GM21423 (cell line): ENCODE data around the gene TAP1.

ENCODE experiments used
- ATAC-seq: cut with Tn5 transposase; IDR thresholded peaks from one replicate; pipeline ENCODE4 v1.9.1; 2021; ENCODE audit warnings: mild to moderate bottlenecking, moderate library complexity; ENCODE audit not compliant: unreplicated experiment

TAP1 gene

DNA sequence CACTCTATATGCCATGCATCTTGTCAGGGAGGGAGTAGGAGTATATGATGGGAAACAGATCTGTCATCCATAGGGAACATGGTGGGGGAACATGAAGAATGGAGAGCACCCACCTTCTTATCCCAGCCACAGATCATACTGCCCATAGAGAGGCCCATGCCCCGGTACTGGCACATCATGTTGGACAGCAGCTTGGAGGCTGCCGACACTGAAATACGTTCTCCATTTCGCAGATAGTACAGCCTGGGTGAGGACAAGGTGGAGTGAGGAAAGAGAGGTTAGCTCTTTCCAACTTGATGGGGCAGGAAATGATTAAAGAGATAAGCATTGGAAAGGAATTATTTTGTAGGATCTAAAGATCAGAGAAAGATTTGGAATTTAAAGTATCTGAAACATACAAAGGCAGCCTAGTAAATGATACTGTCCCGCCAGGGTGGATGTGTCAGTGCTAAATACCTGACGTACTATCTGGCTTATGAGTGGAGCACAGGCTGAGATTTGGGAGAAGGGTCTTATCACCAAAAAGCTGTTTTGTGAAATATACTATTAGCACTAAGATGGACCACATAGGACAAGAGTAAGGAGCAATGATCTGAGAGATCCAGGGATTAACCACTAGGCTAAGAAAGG lies 11.4 kb downstream of the TAP1 start:
- ATAC-seq = no peak

DNA sequence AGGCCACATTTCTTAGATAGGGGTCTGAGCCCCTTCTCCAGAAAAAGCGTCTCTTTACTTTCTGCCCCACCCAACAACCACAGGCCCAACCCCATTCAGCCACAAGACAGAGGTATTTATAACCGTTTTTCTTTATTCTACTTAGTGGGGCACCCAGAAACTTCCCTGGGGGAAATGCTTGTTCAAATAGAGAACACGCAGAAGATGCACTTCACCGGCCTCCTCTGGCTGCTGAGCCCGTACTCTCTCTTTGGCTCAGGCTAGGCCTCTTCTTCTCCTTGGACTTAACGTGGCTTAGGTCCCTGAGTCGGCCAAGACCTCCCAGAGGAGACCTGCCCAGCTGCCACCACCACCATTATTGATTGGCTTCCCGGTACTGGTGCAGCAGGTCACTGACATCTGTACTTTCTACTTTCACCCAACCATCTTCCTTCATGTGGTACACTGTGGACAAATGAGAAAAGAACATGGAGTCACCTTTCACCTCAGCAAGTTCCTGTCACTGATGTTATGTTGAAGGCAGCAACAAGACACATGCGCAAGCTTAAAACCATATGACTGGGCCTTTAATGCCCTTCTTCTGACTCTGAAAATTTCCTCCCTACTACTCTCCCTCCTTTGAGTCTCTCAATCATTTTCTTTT lies 12.8 kb downstream of the TAP1 start:
- ATAC-seq = no peak

DNA sequence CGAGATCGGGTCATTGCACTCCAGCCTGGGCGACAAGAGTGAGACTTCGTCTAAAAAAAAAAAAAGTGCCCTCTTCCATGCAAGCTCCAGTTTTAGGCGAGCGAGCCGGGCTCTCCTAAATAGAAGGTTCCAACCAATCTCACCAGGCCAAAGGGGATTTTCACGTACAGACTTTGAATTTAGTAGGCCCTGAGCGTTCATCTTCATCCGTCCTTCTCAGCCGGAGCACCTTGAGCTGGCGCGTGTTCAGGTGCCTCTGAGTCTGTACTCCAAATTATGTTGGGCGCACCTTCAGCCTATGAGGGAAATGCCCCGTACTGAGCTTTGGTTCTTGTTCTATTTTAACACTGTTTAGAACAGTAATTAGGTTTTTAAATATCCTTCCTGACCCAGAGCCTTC lies 14.1 kb downstream of the TAP1 start:
- ATAC-seq = no peak

DNA sequence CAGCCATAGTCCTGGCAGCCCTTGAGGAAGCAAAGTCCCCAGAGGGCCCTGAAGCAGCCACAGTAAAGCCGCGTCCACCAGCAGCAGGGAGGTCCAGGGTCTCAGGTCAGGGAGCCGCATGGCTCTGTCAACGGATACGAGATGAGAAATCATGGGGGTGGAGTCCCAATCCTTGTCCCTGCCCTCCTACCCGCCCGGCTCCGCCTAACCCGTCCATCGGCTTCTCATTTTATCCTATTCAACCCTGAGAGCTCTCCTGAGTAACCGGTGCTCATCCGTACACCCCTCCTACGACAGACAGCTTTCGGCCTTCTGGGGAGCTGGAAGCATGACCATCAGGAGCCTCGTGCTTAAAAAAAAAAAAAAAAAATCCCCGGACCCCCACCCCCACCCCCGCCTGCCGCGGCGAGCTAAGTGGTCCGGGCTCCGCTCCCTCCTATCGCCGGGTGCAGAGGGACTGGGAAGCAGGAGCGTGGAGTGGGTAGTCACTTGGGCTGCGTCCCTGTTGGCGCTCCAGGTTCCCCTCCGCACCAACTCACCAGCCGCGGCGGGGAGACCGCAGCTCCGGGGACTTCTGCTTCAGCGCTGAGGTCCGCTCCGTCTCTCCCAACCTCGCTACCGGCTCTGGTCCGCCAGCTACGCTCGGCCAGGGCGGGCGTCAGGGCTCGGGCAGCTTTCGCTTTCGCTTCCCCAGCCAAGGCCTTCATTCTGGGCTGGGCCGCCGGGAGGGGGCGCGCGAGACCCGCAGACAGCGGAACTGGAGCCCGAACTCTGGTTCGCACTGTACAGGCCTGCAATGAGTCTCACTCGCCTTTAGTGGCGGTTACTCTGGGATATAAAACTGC lies 15.2 kb downstream of the TAP1 start, which contains the start of gene TAP2:
TSS of gene TAP2 (minus strand) at position 626 of the 845 bp plus-strand sequence. CDS start at position 120, 506 bp downstream.
- ATAC-seq = peak; percentile 64

DNA sequence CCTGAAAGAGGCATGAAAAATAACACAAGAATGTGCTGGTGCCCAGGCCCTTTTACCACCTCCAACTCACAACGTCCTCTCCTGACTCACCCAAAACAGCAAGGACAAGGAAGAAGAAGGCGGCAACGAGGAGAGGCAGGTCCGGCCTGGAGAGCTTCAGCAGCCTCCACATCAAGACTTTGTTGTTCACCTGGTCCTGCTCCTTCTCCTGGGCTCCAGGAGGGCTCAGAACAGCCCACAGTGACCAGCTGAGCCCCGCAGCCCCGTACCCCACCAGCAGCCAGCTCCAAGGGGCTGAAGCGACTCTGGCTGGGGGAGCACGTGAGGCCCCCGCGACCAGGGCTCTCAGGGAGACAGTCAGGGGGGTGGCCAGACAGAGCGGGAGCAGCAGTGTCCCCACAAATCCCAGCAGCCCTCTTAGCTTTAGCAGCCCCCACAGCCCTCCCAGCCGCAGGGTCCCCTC lies 15.8 kb downstream of the TAP1 start:
- ATAC-seq = no peak

DNA sequence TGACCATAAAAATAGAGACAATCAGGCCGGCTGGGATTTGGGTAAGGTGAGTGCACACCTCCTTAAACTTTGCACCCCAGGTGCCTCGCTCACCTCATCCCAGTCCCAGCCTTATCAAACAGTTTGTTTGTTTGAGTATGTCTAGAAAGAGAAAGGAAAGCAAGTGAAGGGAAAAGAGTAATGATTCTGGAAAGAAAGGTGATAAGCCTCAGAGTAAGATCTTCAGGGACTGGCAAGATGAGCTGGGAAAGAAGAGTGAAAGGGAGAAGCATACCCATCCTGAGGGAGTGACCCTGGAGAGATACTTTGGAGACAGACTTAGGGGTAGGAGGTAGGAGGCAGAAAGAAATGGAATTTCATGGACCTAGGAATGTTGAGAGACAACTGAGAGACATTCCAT lies 16.6 kb downstream of the TAP1 start:
- no peak for ATAC-seq

DNA sequence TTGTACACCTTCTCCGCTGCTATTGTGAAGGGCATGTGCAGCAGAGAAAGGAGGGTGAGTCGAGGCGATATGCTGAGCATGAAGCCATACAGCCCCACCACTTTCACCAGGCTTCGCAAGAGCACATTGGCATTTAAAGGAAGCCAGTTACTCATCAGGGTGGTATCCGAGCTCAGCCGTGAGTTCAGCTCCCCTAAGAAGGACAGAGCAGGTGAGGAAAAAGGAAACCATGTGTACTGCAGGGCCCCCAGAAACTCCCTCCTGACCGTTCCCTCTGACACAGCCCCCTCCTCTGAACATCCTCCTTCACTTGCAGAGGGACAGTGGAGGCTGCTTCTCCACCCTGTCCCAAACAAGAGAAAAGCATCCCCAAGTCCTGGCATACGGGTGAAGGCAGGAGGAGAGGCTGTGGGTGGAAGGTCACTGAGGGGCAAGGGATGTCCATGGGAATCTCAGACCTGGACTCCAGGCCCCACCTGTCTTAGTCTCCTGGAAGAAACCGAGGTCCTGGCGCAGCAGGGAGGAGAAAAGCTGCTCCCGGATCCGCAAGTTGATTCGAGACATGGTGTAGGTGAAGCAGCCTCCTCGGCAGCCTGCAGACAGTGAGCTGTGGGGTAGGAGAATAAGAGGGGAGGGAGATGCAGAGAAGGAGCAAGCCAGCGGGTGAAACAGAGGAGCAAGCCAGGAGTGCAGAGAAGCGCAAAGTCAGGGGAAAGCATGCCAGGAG lies 18.2 kb downstream of the TAP1 start:
- no peak for ATAC-seq

DNA sequence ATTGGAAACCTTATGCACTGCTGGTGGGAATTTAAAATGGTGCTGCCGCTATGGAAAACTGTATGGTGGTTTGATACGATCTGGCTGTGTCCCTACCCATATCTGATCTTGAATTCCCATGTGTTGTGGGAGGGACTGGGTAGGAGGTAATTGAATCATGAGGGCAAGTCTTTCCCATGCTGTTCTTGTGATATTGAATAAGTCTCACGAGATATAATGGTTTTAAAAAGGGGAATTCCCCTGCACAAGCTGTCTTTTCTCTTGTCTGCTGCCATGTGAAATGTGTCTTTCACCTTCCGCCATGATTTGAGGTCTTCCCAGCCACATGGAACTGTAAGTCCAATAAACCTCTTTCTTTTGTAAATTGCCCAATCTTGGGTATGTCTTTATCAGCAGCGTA lies 19.8 kb downstream of the TAP1 start:
- no peak for ATAC-seq

DNA sequence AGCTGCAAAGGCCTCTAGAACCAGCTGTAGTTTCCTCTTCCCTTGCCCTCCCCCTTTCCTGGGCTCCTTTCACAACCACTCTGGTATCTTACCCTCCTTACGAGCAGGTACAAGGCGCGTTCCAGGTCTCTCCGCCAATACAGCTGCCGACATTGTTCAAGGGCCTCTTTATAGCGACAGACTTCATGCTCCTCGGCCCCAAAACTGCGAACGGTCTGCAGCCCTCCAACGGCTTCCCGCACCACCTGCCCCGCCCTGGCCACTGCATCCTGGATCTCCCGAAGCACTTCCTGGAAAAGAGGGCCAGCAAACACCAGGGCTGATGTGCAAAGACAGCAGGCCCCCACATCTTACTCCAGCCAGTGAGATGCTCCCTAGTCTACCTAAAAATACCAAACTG lies 21.0 kb downstream of the TAP1 start:
- no peak for ATAC-seq

DNA sequence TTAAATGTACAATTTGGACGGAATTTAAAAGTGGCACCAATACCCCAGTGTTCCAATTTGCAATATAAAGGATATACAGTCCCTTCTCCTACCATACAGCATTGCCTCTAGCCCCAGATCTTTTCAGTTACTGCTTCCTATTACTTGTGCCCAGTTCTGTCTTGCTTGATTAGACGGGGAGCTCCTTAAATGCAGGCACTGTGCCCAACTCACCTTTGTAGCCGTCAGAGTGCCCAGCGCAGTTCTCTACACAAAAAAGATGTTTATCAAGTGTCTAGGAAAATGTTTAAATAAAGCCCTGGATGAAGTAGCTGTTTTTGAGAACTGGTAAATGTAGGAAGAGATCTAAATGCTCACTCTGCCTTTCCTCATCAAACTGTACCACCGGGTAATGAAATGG lies 22.6 kb downstream of the TAP1 start:
- ATAC-seq = no peak

DNA sequence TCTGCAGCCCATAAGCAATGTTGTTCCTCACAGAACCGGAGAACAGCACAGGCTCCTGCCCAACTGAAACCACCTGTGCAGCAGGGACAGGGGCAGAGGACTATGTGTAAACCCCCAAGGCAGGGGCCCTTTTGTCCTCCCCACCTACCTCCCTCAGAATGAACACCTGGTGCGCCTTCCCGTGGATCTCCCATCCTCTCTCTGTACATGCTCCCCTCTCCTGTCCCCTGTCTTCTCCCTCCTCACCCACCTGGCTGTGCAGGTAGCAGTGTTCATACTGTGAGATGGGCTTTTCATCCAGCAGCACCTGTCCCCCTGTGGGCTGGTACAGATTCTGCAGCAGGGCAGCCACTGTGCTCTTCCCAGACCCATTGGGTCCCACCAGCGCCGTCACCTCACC lies 23.5 kb downstream of the TAP1 start:
- no peak for ATAC-seq

DNA sequence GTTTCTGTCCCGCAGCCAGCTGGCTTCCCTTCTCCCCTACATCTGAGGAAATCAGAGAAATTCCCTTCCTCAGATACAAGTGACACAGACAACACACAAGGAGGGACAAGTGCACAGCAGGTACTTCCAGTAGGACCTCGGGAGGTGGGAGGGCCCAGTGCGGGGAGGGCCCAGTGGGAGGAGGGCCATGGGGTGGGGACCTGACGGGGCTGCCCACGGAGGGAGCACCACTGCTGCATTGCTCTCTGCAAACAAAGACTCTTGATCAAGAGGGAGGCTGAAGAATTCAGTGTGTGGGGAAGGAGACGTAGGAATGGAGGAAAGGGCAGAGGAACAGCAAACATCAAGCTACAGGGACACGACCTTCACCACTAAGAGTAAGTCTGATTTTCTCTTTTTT lies 24.0 kb downstream of the TAP1 start:
- ATAC-seq = no peak

DNA sequence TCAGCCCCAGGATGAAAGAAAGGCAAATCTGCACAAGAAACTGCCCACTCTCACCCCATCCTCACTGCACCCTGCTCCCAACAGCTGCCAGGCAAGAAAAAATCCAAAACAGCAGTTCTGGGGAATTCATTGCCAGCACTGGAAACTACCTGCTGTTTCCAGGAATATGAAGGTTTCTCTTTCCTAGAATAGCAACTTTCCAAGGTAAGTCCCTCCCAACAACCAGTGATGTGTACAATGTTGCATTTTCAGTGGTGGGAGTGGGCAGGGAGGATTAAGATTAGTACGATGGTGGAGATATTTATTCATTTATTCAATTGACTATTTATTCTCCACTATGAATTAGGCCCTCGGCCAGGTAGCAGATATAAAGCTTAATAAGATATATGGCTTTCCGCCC lies 26.5 kb downstream of the TAP1 start:
- no peak for ATAC-seq

DNA sequence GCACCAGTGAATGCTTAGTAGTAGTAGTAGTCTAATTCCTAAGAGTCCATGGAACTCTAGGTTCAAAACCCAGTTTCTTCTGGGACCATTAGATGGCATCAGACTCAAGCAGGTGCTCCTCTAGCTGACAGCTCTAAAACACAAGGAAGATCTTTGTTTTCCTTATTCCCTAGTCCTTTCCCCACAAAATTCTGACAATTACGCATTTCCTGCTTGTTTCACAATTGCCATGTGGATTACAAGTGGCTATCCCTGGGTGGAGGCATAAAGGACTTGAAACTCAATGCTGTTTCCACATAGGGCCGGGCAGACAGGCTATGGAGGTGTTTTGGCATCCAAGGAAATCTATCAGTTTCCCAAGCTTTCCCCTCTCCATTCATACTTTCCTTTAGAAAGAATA lies 27.5 kb downstream of the TAP1 start:
- ATAC-seq = no peak

DNA sequence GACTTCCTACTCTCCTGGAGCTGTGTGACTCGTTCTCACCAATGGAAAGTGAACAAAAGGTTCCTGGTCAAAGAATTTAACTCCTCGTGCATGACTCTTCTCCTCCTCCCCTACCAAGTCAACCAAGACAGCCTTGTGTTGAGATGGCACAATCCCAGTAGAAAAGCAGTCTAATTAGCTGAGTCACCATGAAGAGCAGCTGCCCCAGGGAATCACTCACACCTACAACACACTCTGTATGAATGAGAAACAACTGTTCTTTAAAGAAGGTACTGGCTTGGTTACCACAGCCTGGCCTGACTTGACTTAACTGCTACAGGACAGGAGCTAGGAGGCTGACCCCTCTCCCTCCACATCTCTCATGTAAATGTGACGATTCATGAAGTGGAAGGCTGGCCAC lies 33.8 kb downstream of the TAP1 start:
- ATAC-seq = no peak

DNA sequence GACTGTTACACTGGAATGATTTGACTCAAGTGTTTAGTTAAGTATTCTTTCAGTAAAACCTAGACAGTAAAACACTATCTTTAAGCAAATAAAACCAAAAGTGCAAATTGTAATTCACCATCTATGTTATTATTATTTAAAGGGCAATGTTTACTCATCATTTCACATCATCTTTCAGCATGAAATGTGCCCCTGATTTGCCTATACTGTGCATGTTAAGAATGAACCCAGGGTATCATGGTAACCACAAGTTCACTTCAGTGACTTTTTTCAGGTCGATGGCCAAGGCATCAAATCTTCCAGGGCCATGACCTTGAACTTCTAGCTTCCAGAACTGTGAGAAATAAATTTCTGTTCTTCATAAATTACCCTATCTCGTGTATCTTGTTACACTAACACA lies 34.6 kb downstream of the TAP1 start:
- no peak for ATAC-seq

DNA sequence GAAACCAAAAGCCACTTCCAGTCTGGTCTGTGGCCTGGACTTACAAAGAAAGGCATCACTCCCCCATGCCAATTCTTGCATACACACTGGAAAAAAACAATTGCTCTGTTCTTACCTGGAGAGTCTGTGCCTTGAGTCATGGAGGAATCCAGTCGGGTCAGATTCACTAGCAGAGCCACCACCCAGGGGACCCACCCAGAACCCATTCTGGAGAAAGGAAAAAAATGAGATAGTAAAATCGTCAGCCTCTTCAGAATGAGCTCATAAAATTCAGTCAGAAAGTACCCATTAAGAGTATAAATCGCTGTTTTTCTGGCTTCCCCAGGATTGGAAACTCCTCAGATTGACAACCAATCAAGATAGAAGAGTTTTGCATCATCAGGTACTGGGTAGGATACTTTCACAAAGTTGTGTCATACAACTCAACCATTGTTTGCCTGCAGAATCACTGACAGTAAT lies 36.7 kb downstream of the TAP1 start, which contains the start of gene HLA-DOB:
TSS of gene HLA-DOB (minus strand) at position 257 of the 459 bp plus-strand sequence. CDS start at position 206, 51 bp downstream.
- no peak for ATAC-seq

DNA sequence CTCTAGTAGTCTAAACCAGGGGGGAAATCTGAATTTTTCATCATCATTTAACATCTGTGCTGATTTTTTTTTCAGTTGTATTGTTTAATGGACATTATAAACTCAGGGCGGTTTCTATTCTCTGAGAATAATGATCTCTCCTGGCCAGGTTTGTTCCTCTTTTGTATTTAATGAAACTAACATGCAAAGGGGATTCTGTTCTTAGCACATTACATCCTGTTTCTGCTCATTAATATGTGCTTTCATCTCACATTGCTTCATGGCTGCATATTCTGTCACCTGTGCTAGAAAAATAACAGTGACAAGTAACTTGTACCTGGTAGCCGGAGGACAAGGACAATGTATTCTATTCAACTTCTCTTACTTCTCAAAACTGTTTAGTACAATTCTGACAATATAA lies 37.5 kb downstream of the TAP1 start:
- peak; percentile 62 for ATAC-seq

DNA sequence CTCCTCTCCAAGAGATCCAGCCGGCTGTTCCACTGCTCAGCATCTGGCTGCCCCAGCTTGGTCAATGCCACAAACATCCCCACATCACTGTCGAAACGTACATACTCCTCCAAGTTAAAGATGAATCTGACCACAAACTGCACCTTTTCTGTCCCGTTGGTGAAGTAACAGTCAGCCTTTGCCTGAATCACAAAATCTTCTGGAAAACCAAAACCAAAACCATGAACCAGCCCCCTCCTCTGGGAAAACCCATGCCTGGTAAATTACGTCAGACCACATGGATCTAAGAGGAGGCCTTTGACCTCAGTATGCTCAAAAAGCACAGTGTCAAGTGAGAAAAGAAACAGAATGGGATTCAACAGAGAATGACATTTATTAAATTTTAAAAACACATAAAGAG lies 38.4 kb downstream of the TAP1 start:
- no peak for ATAC-seq

DNA sequence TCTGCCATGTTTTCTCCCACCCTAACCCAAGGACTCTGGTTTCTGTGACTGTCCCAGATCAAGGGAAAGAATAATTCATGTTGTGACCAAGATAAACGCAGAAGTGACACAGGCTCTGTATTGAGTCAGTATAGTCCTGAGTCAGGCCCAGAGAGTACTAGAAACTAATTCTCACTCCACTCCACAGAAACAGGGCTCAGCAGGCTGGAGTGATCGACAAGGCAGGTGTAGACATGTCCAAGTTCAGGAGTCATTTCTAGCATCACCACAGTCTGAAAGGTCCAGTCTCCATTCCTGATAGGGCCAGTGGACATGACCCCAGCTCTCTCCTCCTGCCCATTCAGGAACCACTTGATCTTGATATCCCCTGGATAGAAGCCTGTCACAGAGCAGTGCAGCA lies 39.4 kb downstream of the TAP1 start:
- no peak for ATAC-seq

DNA sequence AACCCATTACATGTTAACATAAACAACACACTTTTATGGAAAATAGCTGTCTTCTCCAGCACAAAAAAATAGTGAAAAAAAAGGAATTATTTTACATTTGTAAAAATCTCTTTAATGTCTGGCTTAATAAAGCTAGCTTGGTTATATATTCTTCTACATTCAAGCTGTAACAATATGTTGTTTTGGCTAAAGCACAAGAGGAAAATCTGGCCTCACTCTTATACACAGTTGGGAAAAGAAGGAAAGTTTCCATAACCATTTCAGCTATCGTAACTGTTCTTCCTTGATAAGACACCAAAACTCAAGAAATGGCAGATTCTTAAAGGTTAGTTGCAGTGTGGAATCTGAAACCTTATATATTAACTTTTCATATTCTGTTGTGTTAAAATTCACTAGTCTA lies 44.3 kb downstream of the TAP1 start:
- ATAC-seq = no peak
